Smooth muscle cell (in vitro differentiated cells): ENCODE data around the gene TBC1D5. TPM values are rescaled to one million over a fixed set of nuclear protein-coding genes. Genes with fewer than 3 reads are reported as not detected.

Source experiments
- DNase-seq: peaks from one replicate; lab custom pipeline; 2025; ENCODE audit not compliant: unreplicated experiment; lab: John Stamatoyannopoulos, UW
- H2AFZ ChIP-seq: fragments of 200-600 bp; sonication (generic); 2 replicates; pipeline ENCODE4 v1.6.0; 2016; ENCODE audit warnings: antibody characterized with exemption, low read depth, mild to moderate bottlenecking
- H3F3A ChIP-seq: fragments of 200-600 bp; sonication (generic); 2 replicates; pipeline ENCODE4 v1.6.0; 2017; ENCODE audit warnings: antibody characterized with exemption, low read depth
- H3K27ac ChIP-seq: fragments of 200-600 bp; sonication (generic); 2 replicates; pipeline ENCODE4 v1.5.1; 2016; ENCODE audit warnings: low read depth, mild to moderate bottlenecking
- H3K27me3 ChIP-seq: fragments of 200-600 bp; sonication (generic); 2 replicates; pipeline ENCODE4 v1.6.1; 2016; ENCODE audit warnings: low read depth, mild to moderate bottlenecking
- H3K36me3 ChIP-seq: fragments of 200-600 bp; sonication (generic); 2 replicates; pipeline ENCODE4 v1.5.1; 2016; ENCODE audit warnings: low read depth
- H3K4me1 ChIP-seq: fragments of 200-600 bp; sonication (generic); 2 replicates; pipeline ENCODE4 v1.5.1; 2016; ENCODE audit warnings: low read depth
- H3K4me2 ChIP-seq: fragments of 200-600 bp; sonication (generic); 2 replicates; pipeline ENCODE4 v1.6.0; 2016; ENCODE audit warnings: mild to moderate bottlenecking
- H3K4me3 ChIP-seq: fragments of 200-600 bp; sonication (generic); 2 replicates; pipeline ENCODE4 v1.5.1; 2016; ENCODE audit warnings: mild to moderate bottlenecking
- H3K79me2 ChIP-seq: fragments of 200-600 bp; sonication (generic); 2 replicates; pipeline ENCODE4 v1.6.0; 2016; ENCODE audit warnings: low read depth, mild to moderate bottlenecking
- H3K9ac ChIP-seq: fragments of 200-600 bp; sonication (generic); 2 replicates; pipeline ENCODE4 v1.6.0; 2016; ENCODE audit warnings: low read depth
- H3K9me3 ChIP-seq: fragments of 200-600 bp; sonication (generic); replicated peaks from 2 replicates; pipeline ENCODE4 v1.5.1; 2016; ENCODE audit warnings: low read depth
- H4K20me1 ChIP-seq: fragments of 200-600 bp; sonication (generic); 2 replicates; pipeline ENCODE4 v1.6.0; 2016; ENCODE audit warnings: low read depth
- CTCF ChIP-seq: fragments of 200-600 bp; sonication (generic); IDR thresholded peaks from 2 replicates; pipeline ENCODE4 v1.5.1; 2017; ENCODE audit warnings: borderline replicate concordance, mild to moderate bottlenecking, antibody characterized with exemption; ENCODE audit not compliant: insufficient read depth, poor library complexity, severe bottlenecking
- WGBS: methylation state at CpG from one replicate; pipeline ENCODE4 v1.1.7; 2016; ENCODE audit warnings: low lambda C conversion rate; 5-methylcytosine and 5-hydroxymethylcytosine counted together
- polyA plus RNA-seq: library from polyadenylated mRNA; unstranded; fragments of >200 nt; fragmentation: Nextera tagmentation; extraction: Ambion mirVana; gene quantifications from 2 replicates; pipeline ENCODE4 v1.2.1, GENCODE V29; 2016
- total RNA-seq: library from RNA; depleted of rRNA; stranded (reverse); fragments of >200 nt; gene quantifications from 2 replicates; pipeline ENCODE4 v1.2.3, GENCODE V29; 2014

Gene TBC1D5
- total and polyA plus RNA-seq, 2 experiments from 2014 or later = 14.6 to 35.3 TPM

- 90% methylated on average over 1 of the region's 1 CpG for WGBS
- H2AFZ ChIP-seq = no peak overlapping the region
- no peak for TF ChIP-seq CTCF
- H3F3A ChIP-seq = no peaks in the 10 kb centered on the region
- H3K4me3 ChIP-seq = no peak overlapping the region
- H3K27ac ChIP-seq = no peak overlapping the region
- H3K4me1 ChIP-seq = no peaks in the 10 kb centered on the region
- no peak overlapping the region for H3K4me2 ChIP-seq
- H4K20me1 ChIP-seq = peaks cover 17% of the 10 kb centered on the region
- no peaks in the 10 kb centered on the region for H3K27me3 ChIP-seq
- H3K79me2 ChIP-seq = peaks cover 21% of the 10 kb centered on the region
- DNase-seq = no peak
- H3K9ac ChIP-seq = no peak overlapping the region
- peaks cover 8% of the 10 kb centered on the region for H3K36me3 ChIP-seq
- H3K9me3 ChIP-seq = no peaks in the 10 kb centered on the region
These were observed 17.5 kb downstream of the TBC1D5 start for GRCh38 chr3:17724948-17725347.

GRCh38 chr3:17724122-17724521, 18.3 kb downstream of the TBC1D5 start:
- Histone ChIP-seq H3K79me2 (peaks cover 21% of the 10 kb centered on the region), H2AFZ (no peak overlapping the region), H3F3A (no peaks in the 10 kb centered on the region), H3K4me2 (no peak overlapping the region), H3K27ac (no peak overlapping the region), H3K27me3 (no peaks in the 10 kb centered on the region), H3K9me3 (no peaks in the 10 kb centered on the region), H3K4me3 (no peak overlapping the region), H3K4me1 (no peaks in the 10 kb centered on the region), H3K36me3 (peaks cover 8% of the 10 kb centered on the region), H3K9ac (no peak overlapping the region), H4K20me1 (peaks cover 25% of the 10 kb centered on the region)
- 95% methylated on average over 3 of the region's 3 CpGs for WGBS
- DNase-seq = no peak
- no peak for TF ChIP-seq CTCF

- H2AFZ ChIP-seq = no peak overlapping the region
- no peak overlapping the region for H3K27ac ChIP-seq
- no peaks in the 10 kb centered on the region for H3K27me3 ChIP-seq
- no peaks in the 10 kb centered on the region for H3K4me1 ChIP-seq
- H4K20me1 ChIP-seq = peaks cover 40% of the 10 kb centered on the region
- no peaks in the 10 kb centered on the region for H3F3A ChIP-seq
- no peak for TF ChIP-seq CTCF
- H3K9ac ChIP-seq = no peak overlapping the region
- peaks cover 15% of the 10 kb centered on the region for H3K36me3 ChIP-seq
- peaks cover 10% of the 10 kb centered on the region for H3K79me2 ChIP-seq
- no peak overlapping the region for H3K4me2 ChIP-seq
- no peak overlapping the region for H3K4me3 ChIP-seq
- H3K9me3 ChIP-seq = no peaks in the 10 kb centered on the region
- DNase-seq = no peak
These were observed 25.0 kb downstream of the TBC1D5 start for GRCh38 chr3:17717411-17717810.

GRCh38 chr3:17714473-17714872, 28.0 kb downstream of the TBC1D5 start:
- Histone ChIP-seq H3F3A (no peaks in the 10 kb centered on the region), H3K4me3 (no peak overlapping the region), H3K9ac (no peak overlapping the region), H3K36me3 (peaks cover 15% of the 10 kb centered on the region), H3K27ac (no peak overlapping the region), H3K9me3 (no peaks in the 10 kb centered on the region), H3K4me2 (no peak overlapping the region), H2AFZ (no peak overlapping the region), H4K20me1 (peaks cover 27% of the 10 kb centered on the region), H3K27me3 (no peaks in the 10 kb centered on the region), H3K4me1 (no peaks in the 10 kb centered on the region), H3K79me2 (peaks cover 10% of the 10 kb centered on the region)
- 98% methylated on average over 2 of the region's 2 CpGs for WGBS
- TF ChIP-seq CTCF = no peak
- no peak for DNase-seq
